ENCODE data around the gene PWWP2B. TPM values are rescaled to one million over a fixed set of nuclear protein-coding genes. Genes with fewer than 3 reads are reported as not detected.

The PWWP2B gene
- polyA plus RNA-seq, 1 experiment: 1.1 TPM

GRCh38 chr10:132362151-132362611 is 34.8 kb upstream of the PWWP2B start:
- no peak for DNase-seq (ENCODE audit: low read depth, low spot score)
- no peaks in the 10 kb centered on the region for H3K27me3 ChIP-seq (ENCODE audit: control insufficient read depth, insufficient read depth, low read length)
- ChIA-PET CTCF (interaction anchor here (0.6 kb wide), 1 partner anchor 684 kb away, joined by 4 read pairs; no protein-coding TSS in a partner anchor), POLR2A (no interaction called here)
- no peak for TF ChIP-seq CTCF (IDR thresholded peaks at IDR 0.05; ENCODE audit: low read depth, low read length)
- no peak overlapping the region for H3K27ac ChIP-seq (ENCODE audit: low read depth, low read length)
- peaks cover 27% of the 10 kb centered on the region for H3K9me3 ChIP-seq (ENCODE audit: control insufficient read depth, insufficient read depth, low read length)
- H3K4me3 ChIP-seq (ENCODE audit: low read depth, low read length): no peak overlapping the region

GRCh38 chr10:132363376-132363775 is 33.6 kb upstream of the PWWP2B start:
- no peak for DNase-seq (ENCODE audit: low read depth, low spot score)
- no peak overlapping the region for H3K4me3 ChIP-seq (ENCODE audit: low read depth, low read length)
- TF ChIP-seq CTCF (IDR thresholded peaks at IDR 0.05; ENCODE audit: low read depth, low read length): no peak
- H3K27ac ChIP-seq (ENCODE audit: low read depth, low read length): no peak overlapping the region
- peaks cover 18% of the 10 kb centered on the region for H3K9me3 ChIP-seq (ENCODE audit: control insufficient read depth, insufficient read depth, low read length)
- H3K27me3 ChIP-seq (ENCODE audit: control insufficient read depth, insufficient read depth, low read length): no peaks in the 10 kb centered on the region
- CTCF ChIA-PET: no interaction called here
- POLR2A ChIA-PET: no interaction called here

GRCh38 chr10:132363921-132364593 is 32.9 kb upstream of the PWWP2B start:
- peak; percentile 38 for DNase-seq (ENCODE audit: low read depth, low spot score)
- no peaks in the 10 kb centered on the region for H3K27me3 ChIP-seq (ENCODE audit: control insufficient read depth, insufficient read depth, low read length)
- no peak for TF ChIP-seq CTCF (IDR thresholded peaks at IDR 0.05; ENCODE audit: low read depth, low read length)
- CTCF ChIA-PET: no interaction called here
- no peak overlapping the region for H3K4me3 ChIP-seq (ENCODE audit: low read depth, low read length)
- POLR2A ChIA-PET: no interaction called here
- H3K27ac ChIP-seq (ENCODE audit: low read depth, low read length): peak overlapping the region; percentile 42
- H3K9me3 ChIP-seq (ENCODE audit: control insufficient read depth, insufficient read depth, low read length): peaks cover 12% of the 10 kb centered on the region

- ChIA-PET CTCF (no interaction called here), POLR2A (no interaction called here)
- no peak overlapping the region for H3K27ac ChIP-seq (ENCODE audit: low read depth, low read length)
- no peak for DNase-seq (ENCODE audit: low read depth, low spot score)
- TF ChIP-seq CTCF (IDR thresholded peaks at IDR 0.05; ENCODE audit: low read depth, low read length): no peak
- H3K9me3 ChIP-seq (ENCODE audit: control insufficient read depth, insufficient read depth, low read length): peaks cover 8% of the 10 kb centered on the region
- H3K4me3 ChIP-seq (ENCODE audit: low read depth, low read length): no peak overlapping the region
- no peaks in the 10 kb centered on the region for H3K27me3 ChIP-seq (ENCODE audit: control insufficient read depth, insufficient read depth, low read length)
These were observed 32.4 kb upstream of the PWWP2B start for GRCh38 chr10:132364594-132364970.

- no peak for DNase-seq (ENCODE audit: low read depth, low spot score)
- CTCF ChIA-PET: no interaction called here
- POLR2A ChIA-PET: no interaction called here
- Histone ChIP-seq H3K4me3 (ENCODE audit: low read depth, low read length) (no peak overlapping the region), H3K27me3 (ENCODE audit: control insufficient read depth, insufficient read depth, low read length) (no peaks in the 10 kb centered on the region), H3K27ac (ENCODE audit: low read depth, low read length) (no peak overlapping the region), H3K9me3 (ENCODE audit: control insufficient read depth, insufficient read depth, low read length) (peaks cover 8% of the 10 kb centered on the region)
- no peak for TF ChIP-seq CTCF (IDR thresholded peaks at IDR 0.05; ENCODE audit: low read depth, low read length)
These were observed 31.9 kb upstream of the PWWP2B start for GRCh38 chr10:132365102-132365501.
